GM18502 (cell line): Measurements from ENCODE around the gene NAB2.
A peak's percentile ranks its signal among the peaks of the same experiment; 100 is the strongest.

Source experiments
- ATAC-seq: cut with Tn5 transposase; IDR thresholded peaks from one replicate; pipeline ENCODE4 v1.9.1; 2021; ENCODE audit warnings: mild to moderate bottlenecking; ENCODE audit not compliant: unreplicated experiment, poor library complexity

The NAB2 gene

DNA sequence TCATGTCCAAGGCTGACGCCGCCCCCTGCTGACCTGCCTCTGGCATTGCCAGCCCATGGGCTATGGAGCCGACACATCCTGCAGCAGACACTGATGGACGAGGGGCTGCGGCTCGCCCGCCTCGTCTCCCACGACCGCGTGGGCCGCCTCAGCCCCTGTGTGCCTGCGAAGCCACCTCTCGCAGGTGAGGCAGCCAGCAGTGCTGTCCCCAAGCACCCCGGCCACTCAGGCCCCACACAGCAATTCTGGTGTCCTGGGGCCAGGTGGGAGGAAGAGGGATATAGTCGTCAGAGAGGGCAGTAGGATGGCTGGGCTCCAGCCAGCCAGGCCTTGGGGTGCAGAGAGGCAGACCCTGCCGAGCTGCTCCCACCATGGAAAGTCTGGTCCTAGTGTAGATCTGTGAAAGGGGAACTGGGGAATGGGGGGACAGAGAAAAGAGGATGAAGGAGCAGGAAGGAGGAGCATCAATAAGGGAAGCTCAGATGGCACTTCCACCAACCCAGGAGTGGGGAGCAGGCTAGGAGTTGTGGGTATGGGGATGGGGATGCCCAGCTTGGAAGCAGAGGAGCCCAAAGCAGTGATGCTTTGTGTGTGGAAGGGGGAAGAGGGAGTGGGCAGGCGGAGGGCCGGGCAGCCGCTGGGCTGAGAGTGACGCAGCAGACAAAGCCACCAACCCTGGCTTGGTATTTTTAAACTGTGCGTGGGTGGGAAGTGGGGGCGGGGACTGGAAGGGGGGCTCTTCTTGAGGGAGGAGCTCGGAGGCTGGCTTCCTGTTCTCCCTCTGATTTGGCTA lies 4.7 kb downstream of the NAB2 start:
- ATAC-seq = peak; percentile 36

DNA sequence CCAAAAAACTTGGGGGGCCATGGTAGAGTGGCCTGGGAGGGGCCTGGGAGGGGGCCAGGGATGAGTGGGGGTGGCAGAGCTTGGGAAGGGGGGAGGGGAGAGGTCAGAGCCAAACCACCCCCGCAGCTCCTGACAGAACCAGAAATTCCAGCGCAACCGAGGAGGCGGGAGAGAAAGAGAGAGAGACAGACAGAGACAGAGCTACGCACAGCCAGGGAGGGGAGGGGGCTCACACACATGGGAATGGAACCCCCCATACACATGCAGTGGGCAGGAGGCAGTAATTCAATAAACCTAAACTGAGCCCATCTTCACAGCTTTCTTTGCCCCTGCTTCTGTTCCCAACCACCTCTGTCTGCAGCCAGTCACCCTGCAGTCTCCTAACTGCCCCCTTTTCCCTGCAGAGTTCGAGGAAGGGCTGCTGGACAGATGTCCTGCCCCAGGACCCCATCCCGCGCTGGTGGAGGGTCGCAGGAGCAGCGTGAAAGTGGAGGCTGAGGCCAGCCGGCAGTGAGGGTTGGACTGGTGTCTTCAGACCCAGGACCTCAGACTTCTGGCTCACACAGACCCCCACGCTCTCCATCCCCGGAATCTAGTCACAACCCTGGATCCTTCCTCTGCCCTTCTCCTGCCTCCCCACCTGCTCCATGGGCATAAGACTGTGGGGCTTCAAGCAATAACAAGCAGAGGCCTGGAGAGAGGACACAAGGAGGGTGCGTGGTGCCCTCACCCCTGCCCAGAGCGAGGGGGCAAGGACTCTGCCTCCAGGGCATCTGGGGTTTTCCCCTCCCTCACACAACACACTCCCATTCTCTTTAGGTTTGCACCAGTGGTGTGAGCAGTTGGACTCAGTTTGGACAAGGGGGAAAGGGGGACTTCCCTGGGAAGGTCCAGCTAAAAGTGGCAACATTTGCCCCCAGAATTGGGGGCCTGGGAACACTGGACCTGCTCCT lies 5.6 kb downstream of the NAB2 start:
- ATAC-seq = no peak

DNA sequence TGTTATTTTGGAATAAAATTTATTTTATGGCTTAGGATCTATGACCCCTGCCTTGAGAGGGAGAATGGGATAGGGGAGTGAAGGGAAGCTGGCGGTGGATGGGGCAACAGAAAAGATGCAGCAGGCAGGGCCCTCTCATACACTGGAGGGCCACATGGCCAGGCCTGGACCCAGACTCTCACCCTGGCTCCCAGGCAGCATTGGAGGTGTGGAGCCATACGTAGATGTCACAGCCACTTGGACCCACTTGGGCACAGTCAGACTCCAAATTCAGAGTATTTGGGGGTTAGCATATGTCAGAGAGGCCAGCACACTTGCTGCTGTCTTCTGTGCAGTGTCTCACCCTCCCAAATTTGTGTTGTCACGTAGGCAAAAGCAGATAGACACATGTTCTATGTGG lies 6.5 kb downstream of the NAB2 start:
- no peak for ATAC-seq

DNA sequence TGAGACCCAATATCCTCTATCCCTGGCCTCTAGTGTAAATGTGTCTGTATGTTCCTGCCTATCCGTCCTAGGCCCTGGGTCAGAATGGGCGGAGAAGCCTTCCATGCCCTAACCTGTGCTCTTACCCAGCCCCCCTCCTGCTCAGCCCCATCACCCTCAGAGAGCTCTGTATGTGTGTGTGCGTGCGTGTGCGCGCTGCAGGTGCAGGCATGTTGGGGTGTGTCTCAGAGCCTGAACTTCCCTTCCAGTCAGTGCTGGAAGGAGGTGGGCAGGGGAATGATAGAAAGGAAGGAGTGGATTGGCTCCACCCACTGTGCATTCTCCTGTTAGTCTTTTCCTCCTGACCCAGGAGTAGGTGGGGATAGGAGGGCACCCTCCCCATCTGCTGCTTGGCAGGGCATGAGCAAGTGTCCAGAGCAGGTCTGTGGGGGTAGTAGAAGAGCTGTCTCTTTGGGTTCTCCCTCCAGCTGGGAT lies 7.2 kb downstream of the NAB2 start:
- no peak for ATAC-seq

DNA sequence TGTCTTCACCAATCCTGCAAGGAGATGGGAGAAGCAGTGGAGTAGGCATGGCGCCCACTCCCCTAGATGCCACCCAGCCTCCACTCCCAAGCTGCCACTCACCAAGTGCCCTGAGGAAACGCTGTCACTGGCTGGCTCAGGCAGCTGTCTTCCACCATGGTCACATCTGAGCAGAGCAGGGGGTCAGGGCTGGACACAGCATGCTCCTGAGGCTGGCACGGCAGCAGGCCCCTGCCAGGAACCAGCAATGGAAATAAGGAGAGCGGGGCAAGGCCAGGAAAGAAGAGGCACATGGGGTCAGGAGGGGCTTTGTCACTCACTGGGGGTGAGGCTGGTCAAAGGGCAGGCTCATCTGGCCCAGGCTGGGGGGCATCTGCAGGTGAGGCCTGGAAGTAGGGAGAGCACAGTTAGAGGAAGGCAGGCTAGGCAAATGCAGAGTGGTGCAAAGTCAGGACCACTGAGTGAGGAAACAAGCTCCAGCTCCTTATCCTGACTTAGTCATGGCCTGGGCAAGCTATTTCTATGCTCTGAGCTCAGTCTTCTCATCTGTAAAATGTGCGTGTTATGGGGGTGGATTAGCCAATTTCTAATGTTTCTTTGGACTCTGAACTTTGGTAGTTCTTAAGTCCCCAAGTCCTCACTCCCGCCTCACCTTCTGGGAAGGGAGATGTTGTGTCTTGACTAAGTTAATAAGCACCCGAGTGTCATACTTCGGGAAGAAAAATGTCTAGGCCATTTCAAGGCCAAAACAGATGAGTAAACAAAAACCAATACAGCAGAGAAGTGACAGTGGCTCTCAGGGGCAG lies 8.0 kb downstream of the NAB2 start:
- no peak for ATAC-seq

DNA sequence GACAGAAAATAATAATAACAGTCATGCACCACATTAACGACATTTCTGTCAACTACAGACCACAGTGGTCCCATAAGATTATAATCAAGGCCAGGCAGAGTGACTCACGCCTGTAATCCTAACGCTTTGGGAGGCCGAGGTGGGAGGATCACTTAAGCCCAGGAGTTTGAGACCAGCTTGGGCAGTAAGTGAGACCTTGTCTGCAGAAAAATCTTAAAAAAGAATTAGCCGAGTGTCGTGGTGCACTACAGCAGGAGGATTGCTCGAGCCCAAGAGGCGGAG lies 8.6 kb downstream of the NAB2 start:
- no peak for ATAC-seq

DNA sequence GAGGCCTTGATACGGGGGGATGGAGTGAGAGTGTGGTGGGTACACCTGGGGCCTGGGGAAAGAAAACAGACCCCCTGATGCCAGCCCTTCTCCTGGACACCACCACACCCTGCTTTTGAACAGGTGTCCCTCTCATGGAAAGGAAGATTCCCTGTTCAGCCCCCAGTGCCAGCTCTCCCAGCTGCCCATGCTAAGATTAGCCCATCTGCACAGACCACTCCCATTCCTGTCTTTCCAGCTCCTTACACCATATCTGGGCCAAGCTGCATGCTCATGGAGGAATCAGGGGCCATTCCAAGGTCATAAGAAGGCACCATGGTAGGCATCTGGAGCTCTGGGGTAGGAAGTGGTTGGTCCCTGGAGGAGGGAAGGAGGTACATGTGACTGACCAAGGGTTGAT lies 9.6 kb downstream of the NAB2 start:
- ATAC-seq = no peak

DNA sequence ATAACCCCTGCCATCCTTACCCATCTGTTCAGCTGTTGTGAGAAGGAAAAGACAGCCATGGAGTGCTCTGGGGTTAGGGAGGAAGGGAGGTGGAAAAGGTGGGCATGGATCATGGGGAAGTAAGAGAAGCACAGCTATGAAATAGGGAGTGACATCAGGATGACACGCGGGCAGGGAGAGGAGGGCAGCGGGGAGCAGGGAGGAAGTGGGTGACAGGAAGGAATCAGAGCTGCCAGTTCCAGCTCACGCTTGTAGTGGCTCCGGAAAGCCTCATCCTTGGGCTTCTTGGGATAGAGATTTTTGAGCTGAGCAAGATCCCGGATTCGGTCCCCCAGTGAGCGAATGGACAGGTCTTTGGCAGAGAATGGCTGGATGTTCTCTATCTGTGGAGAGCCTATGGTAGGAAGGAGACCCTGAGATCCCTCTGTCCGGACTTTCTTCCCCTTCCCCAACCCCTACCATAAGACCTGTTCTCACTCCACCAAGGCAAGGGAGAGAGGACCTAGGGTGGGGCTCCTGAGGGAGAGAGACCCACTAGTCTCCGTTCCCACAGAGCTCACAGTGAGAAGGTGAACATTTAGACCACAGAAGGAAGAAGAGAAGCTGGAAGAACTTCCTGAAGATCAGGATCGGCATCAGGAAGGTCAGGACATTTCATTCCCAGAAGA lies 10.3 kb downstream of the NAB2 start:
- ATAC-seq = no peak

DNA sequence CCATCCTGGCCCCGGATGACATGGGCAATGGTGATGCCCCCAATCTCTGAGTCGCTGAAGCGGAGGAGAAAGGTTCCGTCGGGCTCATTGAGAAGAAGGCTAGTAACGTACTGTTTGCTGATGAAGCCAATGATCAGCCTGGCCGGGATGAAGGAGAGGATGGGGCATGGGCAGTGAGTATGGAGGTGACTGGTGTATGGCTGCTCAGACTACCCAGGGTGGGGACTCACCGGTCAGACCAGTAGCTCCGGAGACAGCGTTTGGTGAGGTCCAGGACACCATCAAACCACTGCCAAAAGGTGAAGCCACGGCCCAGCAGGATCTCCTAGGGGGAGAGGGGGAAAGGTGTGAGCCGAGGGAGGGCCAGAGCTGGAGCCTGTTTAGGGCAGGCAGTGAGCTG lies 10.9 kb downstream of the NAB2 start:
- ATAC-seq = no peak

DNA sequence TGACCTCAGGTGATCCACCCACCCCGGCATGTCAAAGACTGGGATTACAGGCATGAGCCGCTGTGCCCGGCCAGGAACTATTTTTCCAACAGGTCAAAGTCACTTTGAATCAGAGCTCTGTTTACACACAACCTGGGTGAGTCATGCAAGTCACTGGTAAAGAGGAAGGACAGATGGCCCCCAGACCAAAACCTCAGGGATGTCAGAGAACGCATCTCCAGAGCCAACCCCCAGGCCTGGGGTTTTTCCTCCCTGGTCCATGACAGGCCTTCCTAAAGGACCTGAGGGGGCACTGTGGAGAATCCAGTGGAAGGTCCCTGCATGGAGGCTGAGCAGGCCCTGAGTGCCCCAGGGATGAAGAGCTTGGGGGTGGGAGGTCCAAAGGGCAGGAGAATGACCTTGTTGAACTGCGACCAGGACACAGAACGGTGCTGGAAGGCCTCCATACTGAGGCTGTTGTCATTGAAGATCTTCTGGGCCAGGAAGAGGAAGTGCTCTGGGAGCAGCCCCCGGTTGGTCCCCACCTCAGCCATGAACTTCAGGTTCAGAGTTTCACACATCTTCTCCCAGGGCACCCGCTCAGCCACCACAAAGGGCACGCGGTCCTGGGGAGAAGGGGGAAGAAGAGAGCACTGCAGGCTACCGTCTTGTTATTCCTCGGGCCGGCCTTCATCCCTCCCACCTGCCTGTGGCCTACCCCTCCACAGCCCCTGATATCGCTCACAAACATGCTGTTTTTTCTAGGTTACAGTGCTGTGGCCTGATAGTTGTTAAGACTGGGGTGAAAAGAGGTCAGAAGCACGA lies 13.2 kb downstream of the NAB2 start:
- no peak for ATAC-seq

DNA sequence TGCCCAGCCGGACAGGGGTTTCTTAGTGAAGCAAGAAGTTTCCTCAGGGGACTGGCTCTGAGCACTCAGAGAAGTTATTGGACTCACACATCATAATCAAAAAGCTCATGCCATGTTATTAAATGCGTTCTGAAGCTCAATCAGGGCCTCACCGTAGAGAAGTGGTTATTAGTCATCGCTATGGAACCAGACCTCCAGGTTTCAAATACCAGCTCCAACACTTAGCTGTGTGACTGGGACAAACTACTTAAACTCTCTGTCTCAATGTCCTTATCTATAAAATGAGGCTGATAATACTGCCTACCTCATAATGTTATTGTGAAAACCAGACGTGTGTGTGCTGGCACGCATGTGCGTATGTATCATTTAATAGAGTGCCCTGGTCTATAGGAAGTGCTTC lies 14.9 kb downstream of the NAB2 start:
- no peak for ATAC-seq

DNA sequence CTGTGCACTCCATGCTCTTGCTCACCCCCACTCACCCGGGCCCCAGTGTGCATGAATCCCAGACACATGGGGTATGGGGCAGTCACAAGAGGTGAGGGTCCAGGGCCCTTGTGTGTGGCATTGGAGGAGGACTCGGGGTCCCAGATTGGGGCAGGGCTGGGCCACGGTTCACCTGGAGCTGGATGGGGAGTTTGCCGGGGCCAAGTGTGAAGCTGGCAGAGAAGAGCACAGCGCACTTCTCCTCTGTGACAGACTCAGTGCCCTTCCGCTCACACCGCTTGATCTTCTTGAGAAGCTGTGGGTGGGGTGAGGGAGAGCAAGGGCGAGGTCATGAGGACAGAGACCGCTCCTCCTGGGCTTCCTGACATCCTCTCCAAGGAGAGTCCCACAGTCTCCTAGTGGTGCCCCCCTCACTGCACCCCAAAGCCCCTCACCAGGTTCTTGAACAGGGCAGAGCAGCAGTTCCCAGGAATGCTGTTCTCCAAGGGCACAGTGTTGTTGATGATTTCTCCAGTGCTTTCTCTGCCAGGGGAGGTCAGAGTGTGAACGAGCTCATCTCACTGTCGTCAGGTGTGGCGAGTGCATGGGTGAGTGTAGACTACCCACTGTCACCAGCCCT lies 15.5 kb downstream of the NAB2 start:
- no peak for ATAC-seq

DNA sequence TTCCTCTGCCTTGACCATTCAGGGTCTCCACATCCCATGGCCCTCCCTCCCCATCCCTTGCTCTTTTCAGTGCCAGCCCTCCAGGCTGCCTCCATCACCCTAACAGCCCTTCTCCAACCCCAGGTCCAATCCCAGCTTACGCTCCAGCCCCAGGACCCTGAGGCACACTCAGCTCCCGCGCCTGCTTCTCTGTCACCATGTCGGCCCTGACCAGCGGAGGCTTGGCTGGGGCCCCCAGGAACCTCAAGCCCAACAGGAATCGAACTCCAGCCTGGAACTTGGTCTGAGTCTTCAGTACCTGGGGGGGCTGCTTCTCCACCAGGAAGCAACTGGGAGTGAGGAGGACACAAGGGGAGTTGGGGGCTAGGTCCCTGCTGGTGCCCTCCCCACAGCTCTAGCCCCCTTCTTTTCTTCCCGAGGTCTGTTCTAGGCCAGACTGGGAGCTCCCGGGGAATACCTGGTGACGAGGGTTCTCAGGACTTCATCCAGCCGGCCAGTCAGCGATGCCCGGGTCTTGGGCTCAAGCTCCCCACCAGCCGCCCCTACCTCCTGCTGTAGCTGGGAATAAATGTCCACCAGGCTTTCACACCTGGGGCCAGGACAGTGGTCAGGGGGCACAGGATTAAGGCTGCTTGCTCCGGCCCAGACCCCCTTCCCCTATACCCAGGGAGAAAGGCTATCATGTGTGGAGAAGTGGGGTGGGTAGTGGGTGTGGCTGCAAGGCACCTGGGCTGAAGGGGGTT lies 16.3 kb downstream of the NAB2 start:
- no peak for ATAC-seq

DNA sequence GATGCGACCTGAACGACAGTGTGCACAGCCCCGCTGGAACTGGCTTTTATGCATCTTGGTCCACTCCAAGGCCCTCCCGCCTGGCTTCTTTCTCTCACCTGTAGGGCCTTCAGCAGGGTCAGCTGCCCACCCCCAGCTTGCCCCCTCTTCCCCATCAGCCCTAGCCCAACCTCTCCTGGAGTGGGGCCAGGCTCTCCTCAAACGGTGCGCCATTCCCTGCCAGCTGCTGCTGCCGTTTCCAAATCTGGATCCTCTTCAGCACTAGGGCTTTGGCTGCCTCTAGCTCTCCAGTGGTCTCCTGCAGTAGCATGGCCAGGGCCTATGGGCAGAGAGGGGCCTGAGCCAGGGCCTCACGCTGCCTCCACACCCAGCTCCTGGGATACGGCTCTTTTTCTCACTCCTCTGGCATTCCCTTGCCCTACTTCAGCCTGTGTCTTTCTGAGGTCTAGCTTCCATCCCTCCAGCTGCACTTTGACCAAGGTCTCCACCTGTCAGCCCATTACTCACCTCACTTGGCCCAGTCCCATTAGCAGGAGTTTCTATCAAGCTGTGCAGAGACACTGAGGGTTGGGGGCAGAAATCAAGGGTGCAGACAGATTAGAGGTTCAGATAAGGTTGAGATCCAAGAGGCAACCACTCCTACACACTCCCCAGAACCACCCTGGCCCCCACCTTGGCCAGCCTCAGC lies 17.3 kb downstream of the NAB2 start:
- ATAC-seq = no peak

DNA sequence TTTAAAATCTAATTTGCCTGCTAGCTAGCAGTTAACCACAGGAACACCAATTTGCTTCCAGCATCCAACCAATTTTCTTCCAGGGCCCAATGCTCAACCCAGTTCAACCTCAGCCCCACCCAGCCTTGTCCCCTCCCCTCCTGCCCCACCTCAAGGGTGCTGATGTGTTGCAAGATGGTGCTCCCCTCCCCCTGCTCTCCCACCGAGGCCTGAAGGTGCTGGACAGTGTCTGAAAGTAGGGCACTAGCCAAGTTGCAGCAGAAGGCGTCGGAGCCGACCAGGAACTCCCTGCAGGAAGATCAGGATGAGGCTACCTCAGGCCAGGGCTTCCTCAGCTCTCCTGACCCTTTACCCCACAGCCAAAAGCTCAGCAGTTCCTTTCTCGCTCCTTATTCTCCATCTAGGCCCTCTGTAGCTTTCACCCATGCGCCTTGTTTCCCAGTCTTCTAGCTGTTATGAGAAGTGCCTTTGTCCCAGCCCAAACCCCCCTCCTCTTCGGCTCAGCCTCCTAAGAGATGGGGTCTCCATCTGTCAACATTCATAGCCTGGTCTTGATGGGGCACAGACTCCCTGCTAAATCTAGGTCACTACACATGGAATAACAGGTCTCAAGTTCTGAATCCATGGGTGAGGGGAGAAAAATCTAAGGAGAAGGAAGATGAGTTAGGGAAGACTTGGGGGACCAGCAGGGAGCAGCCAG lies 18.7 kb downstream of the NAB2 start:
- no peak for ATAC-seq

DNA sequence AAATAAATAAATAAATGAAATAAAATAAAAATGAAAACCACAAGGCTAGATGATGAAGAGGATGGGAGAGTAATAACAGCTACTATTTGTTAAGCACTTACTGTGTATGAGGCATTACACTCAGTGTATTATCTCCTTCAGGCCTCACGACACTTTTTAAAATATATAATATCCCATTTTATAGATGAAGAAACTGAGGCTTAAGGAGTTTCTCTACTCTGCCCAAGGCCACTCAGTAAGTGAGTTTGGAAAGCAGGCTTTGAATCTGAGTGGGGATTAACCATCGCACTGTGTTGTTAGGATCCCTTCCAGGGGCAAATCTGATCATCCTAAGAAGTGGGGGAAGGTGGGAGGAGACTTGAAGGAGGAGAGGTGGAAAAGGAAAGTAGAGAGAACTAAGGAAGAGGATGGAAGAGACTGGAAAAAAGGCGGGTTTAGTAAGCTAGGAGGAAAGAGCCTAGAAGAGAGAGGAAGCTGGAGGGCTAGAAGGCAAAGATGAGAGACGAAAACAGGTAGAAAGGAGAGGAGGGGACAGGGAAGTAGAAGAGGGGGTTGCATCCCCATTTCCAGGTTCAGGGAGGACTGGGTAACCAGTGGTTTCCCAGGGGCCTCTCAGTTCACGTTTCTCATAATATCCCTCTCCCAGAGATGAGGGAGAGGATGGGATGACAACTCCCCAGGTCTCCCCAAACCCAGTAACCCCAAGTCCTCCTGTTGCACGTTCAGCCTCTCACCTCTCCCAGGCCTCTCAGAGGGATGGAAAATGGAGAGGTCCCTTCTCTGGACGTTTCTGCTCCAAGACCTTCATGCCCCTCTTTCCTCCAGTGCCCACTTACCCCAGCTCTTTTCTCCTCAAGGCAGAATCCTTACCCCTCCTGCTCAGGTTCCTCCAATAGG lies 20.5 kb downstream of the NAB2 start:
- no peak for ATAC-seq
